Measurements from ENCODE around the gene AIRE.

AIRE gene

GRCh38 chr21:44305691-44306090 lies 20.0 kb downstream of the AIRE start:
- DNase-seq = no peak

DNA sequence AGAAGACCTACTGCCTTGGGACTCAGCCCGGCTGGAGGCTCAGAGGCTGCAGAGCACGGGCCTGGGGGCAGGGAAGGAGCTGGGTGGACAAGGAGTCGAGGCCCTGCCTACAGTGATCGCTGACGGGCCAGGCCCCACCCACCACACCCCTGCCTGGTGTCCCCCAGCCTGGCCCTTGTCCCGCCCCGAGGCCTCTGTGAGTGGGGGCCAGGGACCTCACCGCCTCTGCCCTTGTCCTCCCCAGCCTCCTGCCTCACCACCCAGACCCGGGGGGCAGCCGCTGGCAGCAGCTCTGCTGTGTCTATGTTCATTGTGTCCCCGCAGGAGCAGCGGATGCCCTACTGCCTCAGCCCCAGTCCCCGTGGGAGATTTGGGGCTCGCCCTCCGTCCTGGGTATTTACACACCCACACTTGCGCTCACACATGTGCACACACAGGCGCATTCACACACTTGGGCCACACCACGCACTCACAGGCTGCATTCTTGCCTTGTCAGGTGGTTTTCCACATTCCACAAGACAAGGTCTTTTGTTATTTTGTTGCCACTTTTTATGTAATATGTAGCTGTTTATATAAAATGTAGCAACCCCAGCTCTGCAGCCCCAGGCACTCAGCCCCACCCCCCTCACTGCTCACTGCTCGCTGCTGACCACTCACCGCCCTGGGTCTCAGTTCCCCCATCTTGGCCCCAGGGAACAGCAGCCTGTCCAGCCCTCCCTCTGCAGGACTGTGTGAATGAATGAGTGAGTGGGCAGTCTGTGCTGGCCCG lies 21.4 kb downstream of the AIRE start:
- no peak for DNase-seq

DNA sequence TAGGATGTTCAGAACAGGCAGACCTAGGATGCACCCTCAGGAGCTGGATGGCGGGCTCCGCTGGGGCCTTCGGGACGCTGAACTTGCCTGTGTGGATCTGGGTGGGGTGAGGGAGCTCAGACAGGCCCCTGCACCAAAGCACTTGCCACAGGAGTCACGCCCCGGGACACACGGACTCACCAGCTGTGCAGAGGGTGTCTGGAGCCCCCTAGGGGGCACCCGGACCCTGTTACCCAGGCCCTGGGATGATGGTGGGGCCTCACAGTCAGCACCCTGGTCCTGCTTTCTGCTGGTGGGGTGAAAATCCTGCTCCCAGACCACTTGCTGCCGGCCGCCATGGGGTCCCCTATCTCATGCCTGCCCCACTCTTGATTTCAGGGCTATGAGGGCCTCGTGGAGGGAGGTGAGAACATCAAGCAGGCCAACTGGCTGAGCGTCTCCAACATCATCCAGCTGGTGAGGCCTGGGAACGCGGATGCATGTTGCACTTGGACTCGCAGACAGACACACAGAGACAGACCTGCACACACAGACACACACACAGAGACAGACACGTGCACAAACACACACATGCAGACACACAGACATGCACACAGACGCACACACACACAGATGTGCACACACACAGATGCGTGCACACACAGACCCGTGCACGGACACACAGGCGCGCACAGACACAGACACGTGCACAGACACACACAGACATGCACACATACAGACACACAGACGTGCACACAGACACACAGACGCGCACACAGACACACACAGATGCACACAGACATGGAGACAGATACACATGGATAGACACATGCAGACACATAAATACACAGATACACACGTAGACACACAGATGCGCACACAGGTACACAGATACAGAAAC lies 25.2 kb downstream of the AIRE start:
- DNase-seq = no peak

DNA sequence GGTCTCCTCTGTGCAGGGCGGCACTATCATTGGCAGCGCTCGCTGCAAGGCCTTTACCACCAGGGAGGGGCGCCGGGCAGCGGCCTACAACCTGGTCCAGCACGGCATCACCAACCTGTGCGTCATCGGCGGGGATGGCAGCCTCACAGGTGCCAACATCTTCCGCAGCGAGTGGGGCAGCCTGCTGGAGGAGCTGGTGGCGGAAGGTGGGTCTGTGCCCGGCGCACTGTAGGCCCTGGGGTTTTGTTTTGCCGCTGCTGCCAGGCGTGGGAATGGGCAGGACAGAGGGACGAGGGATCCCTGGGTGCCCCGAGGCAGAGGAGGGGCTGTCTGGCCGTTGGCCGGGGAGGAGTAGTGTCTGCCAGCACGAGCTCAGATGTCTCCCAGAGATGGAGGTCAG lies 26.4 kb downstream of the AIRE start:
- DNase-seq = no peak

DNA sequence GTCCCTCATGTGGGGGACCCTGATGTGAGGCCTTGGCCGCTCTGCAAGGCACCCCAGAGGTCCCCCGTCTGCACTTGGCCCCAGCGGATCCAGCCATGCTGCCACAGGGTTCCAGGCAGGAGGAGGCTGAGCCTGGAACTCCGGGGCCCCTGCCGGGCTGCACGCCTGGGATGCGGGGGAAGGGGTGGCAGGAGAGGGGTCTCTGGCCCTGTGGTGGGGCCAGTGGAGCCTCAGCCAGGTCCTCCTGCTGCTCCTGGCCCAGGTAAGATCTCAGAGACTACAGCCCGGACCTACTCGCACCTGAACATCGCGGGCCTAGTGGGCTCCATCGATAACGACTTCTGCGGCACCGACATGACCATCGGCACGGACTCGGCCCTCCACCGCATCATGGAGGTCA lies 27.0 kb downstream of the AIRE start:
- no peak for DNase-seq

GRCh38 chr21:44313451-44313850 lies 27.8 kb downstream of the AIRE start:
- no peak for DNase-seq

- DNase-seq = no peak
These were observed 28.5 kb downstream of the AIRE start for GRCh38 chr21:44314128-44314527.

- no peak for DNase-seq
These were observed 28.9 kb downstream of the AIRE start for GRCh38 chr21:44314561-44314960.

- DNase-seq = no peak
These were observed 30.1 kb downstream of the AIRE start for GRCh38 chr21:44315691-44316203.

GRCh38 chr21:44316277-44316900 lies 30.7 kb downstream of the AIRE start:
- DNase-seq = no peak

GRCh38 chr21:44317241-44317782 lies 31.6 kb downstream of the AIRE start:
- DNase-seq = no peak

DNA sequence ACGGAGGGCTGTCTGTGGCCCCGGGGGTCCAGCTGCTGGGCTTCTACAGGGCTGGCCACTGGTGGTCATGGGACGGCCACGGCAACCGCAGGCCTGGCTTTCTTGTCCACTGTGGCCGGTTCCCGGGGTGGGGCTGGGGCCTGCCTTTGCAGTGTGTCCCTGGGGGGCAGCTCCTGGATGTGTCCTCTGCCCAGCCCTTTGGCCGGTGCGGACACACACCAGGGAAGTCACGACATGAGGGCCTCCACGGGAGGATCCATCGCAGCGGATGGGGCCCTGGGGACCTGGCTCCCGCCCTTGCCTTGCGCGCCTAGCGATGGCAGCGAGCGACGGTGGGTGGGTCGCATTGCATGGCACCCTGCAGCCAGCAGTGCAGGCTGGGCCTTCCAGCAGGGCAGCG lies 32.2 kb downstream of the AIRE start:
- no peak for DNase-seq

DNA sequence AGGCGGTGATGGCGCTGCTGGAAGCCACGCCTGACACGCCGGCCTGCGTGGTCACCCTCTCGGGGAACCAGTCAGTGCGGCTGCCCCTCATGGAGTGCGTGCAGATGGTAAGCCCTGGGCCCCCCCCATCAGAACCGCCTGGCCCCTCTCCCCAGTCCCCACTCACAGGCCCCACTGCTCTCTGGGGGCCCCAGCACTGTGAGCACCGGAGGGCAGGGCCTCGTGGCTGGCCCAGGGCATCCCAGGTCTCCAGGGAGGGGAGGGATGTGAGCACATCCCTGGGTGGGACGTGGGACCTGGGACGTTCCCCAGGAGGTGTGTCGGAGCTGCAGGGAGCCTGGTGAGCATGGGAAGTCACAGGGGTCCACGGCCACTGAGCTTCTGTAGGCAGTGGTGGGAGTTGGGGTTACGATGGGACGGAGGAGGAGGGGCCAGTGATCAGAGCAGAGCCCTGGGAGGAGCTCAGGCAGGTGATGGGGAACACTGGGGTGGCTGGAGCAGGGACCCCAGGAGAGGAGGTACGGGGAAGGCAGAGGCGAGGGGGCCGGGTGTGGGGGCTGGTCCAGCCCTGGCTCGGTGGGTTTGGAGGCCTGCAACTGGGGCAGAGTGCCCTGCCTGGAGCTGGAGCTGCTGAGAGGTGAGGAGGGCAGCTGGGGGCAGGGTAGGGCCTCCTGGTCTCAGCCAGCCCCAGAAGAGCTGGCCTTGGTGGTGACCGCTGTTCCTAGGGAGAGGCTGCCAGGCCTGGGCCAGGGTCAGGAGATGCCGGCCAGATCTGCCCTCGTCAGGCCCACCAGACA lies 33.0 kb downstream of the AIRE start:
- DNase-seq = no peak

DNA sequence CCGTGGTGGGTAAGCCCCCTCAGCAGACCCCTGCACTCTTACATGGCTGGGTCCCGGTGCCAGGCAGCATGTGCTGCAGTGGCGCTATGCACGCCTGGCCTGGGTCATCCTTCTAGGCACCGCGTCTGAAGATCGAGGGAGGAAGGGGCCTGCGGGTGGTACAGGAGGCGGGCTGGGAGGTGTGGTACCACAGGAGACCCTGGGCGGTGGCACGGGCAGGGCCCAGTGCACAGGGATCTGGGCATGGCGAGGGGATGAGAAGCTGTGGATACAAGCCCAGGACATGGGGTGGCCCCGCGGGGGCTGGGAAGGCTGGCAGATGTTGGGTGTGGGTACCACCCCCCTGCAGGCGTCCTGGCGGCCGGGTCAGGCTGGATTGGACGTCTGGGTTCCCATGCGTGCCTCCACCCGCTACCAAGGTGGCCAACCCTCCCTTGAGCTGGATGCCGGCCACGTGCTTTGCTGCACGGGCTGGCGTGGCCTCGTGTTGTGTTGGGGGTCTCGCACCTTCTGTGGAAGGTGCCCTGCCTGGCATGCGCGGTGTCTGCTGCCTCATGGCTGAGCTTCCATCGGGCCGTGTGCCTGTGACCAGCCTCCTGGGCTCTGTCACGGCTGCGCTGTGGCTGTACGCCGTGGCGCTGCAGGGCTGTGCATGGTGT lies 33.9 kb downstream of the AIRE start:
- DNase-seq = no peak

DNA sequence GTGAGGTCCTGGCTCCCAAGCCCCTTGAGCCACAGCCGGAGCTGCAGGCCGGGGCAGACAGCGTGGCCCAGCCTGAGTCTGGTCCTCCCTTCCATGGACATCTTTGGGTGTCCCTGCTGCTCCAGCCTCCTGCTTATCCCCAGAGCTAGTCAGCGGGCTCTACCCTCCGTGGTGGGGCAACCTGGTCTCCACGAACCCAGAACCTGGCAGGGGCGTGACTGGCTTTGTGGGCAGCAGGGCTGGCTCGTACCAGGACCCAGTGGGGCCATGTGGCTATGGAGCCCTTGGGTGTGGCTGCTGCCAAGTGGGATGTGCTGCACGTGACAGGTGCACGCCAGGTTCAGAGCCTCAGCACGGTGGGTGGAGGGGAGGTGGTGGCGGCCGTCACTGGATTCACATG lies 35.2 kb downstream of the AIRE start:
- no peak for DNase-seq

DNA sequence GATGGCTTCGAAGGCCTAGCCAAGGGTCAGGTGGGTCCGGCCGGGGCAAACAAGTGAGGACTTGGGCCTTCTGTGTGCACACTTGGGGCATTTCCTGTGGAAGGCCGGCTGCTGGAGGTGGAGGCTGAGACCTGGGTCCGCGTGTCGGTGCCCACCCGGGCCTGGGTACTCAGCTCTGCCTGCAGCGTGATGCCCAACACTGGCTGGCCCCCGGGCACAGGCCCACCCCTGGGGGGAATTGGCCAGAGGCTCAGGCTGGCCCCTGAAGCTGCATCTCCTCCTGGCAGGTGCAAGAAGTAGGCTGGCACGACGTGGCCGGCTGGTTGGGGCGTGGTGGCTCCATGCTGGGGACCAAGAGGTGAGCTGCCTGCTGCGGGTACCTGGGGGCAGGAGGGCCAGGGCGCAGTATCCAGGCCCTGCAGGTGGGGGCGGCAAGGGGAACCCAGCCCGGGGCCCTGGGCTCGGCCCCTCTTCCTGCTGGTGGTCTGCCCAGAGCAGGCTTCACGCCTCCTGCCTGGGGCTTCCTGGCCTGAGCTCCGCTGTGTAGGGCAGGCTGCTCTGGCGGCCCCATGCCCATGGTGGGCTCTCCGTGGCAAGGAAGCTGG lies 36.3 kb downstream of the AIRE start:
- DNase-seq = no peak

GRCh38 chr21:44322621-44323325 lies 37.1 kb downstream of the AIRE start:
- DNase-seq = no peak

- no peak for DNase-seq
These were observed 37.9 kb downstream of the AIRE start for GRCh38 chr21:44323591-44323990.

DNA sequence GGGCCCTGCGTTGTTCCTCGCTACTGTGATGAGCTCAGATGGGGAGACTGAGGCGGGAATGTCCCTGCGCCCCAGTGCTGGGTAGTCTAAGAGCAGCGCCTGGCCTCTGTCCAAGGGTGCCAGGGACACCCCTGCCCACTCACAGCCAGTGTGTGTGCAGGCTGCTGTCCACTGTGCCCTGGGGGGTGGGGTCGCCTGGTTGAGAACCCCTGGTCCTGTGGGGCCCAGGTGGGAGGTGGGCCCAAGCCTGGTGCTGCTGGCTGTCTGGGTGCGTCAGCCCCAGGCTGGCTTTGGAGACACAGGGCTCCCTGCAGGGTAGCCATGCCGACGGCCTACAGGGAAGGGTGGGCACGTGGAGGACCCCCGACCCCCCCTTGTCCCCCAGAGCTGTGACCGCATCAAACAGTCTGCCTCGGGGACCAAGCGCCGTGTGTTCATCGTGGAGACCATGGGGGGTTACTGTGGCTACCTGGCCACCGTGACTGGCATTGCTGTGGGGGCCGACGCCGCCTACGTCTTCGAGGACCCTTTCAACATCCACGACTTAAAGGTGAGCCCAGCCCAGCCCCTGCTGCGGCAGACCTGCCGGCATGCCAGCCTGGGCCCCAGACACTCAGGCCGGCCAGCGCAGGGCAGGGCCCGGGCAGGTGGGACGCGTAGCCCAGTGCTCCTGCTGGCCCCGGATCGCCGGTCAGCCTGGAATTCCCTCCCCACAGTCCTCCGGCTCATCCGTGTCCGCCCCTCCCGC lies 38.6 kb downstream of the AIRE start:
- DNase-seq = no peak

GRCh38 chr21:44324854-44325107 lies 39.1 kb downstream of the AIRE start:
- DNase-seq = no peak
